Retinal pigment epithelial cell (primary cell): Measurements from ENCODE around the gene DIRAS1.

ENCODE experiments used
- DNase-seq: peaks from one replicate; pipeline ENCODE4 v3.0.0-alpha.2; 2010; ENCODE audit warnings: low read depth
- H3K4me3 ChIP-seq: 2 replicates; pipeline ENCODE4 v1.5.1; 2011; ENCODE audit warnings: mild to moderate bottlenecking, low read length, control low read depth, moderate library complexity
- CTCF ChIP-seq: conservative IDR thresholded peaks from 2 replicates; pipeline ENCODE4 v1.5.1; 2011; ENCODE audit warnings: low read depth, low read length, control low read depth, inconsistent platforms

Gene DIRAS1

GRCh38 chr19:2732157-2732725 lies 11.1 kb upstream of the DIRAS1 start:
- H3K4me3 ChIP-seq: no peak overlapping the region
- no peak for TF ChIP-seq CTCF
- DNase-seq: no peak

GRCh38 chr19:2731181-2731995 lies 10.2 kb upstream of the DIRAS1 start:
- no peak for TF ChIP-seq CTCF
- H3K4me3 ChIP-seq: no peak overlapping the region
- DNase-seq: no peak

- no peak overlapping the region for H3K4me3 ChIP-seq
- TF ChIP-seq CTCF: no peak
- no peak for DNase-seq
These were observed 9.0 kb upstream of the DIRAS1 start for GRCh38 chr19:2729943-2730818.

GRCh38 chr19:2728783-2729387 lies 7.7 kb upstream of the DIRAS1 start:
- no peak for TF ChIP-seq CTCF
- DNase-seq: no peak
- H3K4me3 ChIP-seq: no peak overlapping the region

- TF ChIP-seq CTCF: no peak
- no peak overlapping the region for H3K4me3 ChIP-seq
- no peak for DNase-seq
These were observed 6.4 kb upstream of the DIRAS1 start for GRCh38 chr19:2727640-2727944.

- no peak for DNase-seq
- H3K4me3 ChIP-seq: no peak overlapping the region
- no peak for TF ChIP-seq CTCF
These were observed 5.9 kb upstream of the DIRAS1 start for GRCh38 chr19:2726904-2727639.
